Prostate gland (tissue), 2 donors: ENCODE data around the gene CNIH4.

ENCODE experiments used
- POLR2AphosphoS5 ChIP-seq: sonication (generic); formaldehyde crosslinking; IDR thresholded peaks from one replicate; pipeline ENCODE4 v1.6.1; 2017; ENCODE audit warnings: antibody characterized with exemption
- TF ChIP-seq, protein P1 (sequence below), 4 experiments: fragments of 200-600 bp in 2 of 4; fragments of 450-650 bp in 2 of 4; sonication (generic) in 2 of 4; IDR thresholded peaks; 1 replicate in 3 of 4; 2 replicates in 1 of 4; pipeline ENCODE4 v1.5.1; 2016 to 2019; ENCODE audit warnings: antibody characterized with exemption in 4 of 4, mild to moderate bottlenecking in 2 of 4, moderate library complexity in 2 of 4

DNA sequence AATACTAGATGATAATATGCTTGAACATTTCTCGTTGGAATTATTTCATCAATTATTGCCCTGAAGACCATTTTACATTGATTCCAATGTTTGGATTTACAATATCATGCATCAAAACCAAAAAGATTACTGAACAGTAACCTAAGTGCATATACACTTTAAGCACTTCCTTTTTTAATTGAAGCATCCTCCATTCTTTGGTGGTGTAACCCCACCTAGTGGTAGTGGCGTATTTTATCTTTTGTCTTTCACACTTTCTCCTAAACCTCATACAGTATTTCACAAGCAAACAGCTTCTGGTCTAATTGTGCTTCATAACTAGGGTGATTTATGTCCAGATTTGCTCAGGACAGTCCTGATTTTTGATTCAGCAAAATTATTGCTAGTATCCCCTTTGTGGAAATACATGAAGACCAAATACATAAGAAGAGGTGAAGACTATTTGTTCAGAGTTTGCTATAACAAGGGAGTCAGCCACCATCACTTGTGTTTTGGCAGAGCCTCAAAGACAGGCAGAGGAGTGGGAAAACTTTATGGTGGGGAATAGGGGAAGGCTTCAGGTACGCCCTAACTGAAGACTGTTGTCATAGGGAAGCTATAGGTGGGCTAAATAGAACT, 23.3 kb upstream of the CNIH4 start:
- TF ChIP-seq, protein P1, sequence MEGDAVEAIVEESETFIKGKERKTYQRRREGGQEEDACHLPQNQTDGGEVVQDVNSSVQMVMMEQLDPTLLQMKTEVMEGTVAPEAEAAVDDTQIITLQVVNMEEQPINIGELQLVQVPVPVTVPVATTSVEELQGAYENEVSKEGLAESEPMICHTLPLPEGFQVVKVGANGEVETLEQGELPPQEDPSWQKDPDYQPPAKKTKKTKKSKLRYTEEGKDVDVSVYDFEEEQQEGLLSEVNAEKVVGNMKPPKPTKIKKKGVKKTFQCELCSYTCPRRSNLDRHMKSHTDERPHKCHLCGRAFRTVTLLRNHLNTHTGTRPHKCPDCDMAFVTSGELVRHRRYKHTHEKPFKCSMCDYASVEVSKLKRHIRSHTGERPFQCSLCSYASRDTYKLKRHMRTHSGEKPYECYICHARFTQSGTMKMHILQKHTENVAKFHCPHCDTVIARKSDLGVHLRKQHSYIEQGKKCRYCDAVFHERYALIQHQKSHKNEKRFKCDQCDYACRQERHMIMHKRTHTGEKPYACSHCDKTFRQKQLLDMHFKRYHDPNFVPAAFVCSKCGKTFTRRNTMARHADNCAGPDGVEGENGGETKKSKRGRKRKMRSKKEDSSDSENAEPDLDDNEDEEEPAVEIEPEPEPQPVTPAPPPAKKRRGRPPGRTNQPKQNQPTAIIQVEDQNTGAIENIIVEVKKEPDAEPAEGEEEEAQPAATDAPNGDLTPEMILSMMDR (IDR thresholded peaks at IDR 0.05), result peak in 3 of 4 experiments; percentile 78 to 90 (median 89)
- peak; percentile 50 for TF ChIP-seq POLR2AphosphoS5
